T-helper 9 cell (primary cell): ENCODE measurements around the gene STRN.
"Not testable (repeated sequence)": the region's sequence is repeated elsewhere in the genome, so short reads cannot be mapped to it uniquely, and the experiment has no call there.

ENCODE experiments used
- DNase-seq: peaks from one replicate; pipeline ENCODE4 v3.0.0-alpha.2; 2020

Gene STRN

GRCh38 chr2:36960773-36961172 is 5.6 kb downstream of the STRN start:
- no peak for DNase-seq

GRCh38 chr2:36960005-36960675 is 6.2 kb downstream of the STRN start:
- no peak for DNase-seq

GRCh38 chr2:36954977-36955607 is 11.2 kb downstream of the STRN start:
- no peak for DNase-seq

- no peak for DNase-seq
Observed at GRCh38 chr2:36952748-36953197, 13.6 kb downstream of the STRN start.

DNA sequence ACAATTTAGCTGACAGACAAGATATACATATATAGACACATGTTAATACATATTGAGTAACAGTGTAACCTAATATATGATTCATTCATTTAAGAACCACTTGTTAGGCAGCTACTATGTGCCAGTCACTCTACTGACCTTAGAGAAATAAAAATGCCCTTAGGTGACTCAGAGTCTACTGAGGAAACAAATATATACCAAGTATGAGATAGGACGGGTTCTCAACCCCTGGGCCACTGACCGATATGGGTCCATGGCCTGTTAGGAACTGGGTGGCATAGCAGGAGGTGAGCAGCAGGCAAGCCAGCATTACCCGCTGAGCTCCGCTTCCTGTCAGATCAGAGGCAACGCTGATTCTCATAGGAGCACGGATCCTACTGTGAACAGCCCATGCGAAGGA is 14.8 kb downstream of the STRN start:
- DNase-seq, result no peak

- DNase-seq, result no peak
Observed at GRCh38 chr2:36951027-36951518, 15.3 kb downstream of the STRN start.

DNA sequence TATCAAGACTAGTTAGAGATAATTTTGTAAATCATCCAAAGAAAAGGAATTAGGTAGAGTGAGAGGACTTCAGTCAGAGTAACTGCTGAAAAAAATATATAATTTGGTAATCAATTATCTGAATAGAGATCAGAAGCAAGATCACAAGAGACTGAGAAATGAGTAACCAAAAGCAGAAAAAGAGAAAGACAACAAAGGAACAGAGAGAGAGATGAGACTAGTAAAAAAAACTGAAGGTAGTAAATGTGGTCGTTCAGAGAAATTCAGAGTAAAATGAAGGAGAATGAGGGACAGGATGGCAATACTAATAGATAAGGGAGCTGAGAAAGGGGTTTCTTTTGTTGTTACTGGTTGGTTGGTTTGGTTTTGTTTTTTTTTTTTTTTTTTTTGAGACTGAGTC is 16.5 kb downstream of the STRN start:
- no peak for DNase-seq

GRCh38 chr2:36945240-36945639 is 21.1 kb downstream of the STRN start:
- DNase-seq, result not testable (repeated sequence)

DNA sequence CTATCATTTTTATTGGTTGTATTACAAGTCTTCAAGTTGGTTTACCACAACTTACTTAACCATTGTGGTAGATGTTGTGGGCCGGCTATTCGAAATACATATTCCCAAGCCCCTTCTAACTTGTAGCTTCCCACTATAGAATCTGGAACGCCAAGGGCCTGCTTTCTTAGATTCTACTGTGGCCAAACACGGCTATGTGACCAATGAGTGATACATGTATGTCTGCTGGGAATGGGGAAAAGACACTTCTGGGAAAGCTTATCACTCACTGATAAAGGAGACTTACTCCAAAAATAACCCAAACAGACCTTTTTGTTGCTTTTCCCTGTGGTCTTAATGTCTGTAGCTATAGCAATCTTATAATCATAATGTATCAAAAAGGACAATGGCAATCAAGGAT is 24.5 kb downstream of the STRN start:
- no peak for DNase-seq

DNA sequence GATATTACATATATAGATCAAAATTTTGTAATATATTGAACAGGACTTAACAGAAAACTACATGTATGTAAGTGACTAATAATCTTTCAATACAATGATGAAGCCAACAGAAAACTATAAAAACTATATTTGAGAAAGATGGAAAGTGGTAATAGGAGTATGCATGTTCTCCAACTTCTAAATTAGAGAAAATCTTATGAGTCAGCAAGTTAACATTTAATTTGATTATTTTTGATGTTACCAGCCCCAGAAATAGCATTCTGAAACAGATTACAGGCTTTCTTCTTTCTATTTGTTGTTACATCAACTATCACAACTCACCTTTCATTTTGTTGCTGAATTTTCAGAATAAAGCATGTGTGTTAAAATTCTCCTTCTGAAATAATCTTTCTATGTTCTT is 29.8 kb downstream of the STRN start:
- DNase-seq, result not testable (repeated sequence)

GRCh38 chr2:36931688-36932087 is 34.6 kb downstream of the STRN start:
- not testable (repeated sequence) for DNase-seq

DNA sequence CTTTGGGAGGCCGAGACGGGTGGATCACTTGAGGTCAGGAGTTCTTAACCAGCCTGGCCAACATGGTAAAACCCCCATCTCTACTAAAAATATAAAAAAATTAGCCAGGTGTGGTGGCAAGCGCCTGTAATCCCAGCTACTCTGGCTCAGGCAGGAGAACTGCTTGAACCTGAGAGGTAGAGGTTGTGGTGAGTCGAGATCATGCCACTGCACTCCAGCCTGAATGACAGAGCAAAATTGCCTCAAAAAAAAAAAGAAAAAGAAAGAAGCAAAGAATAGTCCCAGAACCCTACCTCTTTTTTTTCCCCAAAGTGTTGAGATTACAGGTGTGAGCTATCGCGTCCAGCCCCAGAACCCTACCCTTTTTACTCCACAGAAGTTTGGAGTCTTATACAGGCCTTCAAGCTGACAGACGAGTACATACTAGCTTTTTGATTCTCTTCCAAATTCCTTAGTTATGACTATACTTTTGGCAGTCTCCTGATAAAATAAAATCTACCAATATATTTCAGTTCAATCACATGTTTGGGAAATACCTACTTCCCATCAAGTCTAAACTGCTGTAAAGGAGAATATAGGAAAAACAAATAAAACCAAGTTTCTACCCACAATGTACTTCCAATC is 35.4 kb downstream of the STRN start:
- DNase-seq, result not testable (repeated sequence)

GRCh38 chr2:36926175-36927132 is 39.9 kb downstream of the STRN start:
- not testable (repeated sequence) for DNase-seq

DNA sequence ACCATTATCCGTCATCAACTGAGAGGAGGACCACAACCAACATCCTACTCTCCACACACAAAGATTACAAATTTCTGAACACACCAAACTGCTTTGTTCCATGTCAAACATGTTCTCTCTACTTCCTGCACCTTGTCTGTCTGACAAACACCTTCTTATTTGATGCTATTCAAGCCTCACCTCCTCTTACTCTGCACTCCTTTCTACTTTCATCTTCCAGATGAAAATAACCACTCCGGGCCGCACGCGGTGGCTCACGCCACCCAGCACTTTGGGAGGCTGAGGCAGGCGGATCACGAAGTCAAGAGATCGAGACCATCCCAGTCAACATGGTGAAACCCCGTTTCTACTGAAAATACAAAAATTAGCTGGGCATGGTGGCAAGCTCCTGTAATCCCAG is 43.7 kb downstream of the STRN start:
- DNase-seq, result not testable (repeated sequence)

DNA sequence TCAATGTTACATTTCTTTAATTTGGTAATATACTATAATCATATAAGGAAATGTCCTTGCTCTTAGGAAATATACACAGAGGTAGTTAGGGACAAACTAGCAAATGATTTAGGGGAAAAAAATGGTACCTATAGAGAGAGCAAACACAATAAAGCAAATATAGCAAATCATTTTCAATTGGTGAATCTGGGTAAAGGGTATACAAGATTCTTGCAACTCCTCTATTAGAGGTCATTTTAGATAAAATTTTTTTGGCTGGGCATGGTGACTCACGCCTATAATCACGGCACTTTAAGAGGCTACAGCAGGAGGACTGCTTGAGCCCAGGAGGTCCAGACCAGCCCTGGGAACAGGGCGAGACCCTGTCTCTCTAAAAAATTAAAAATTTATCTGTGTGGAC is 44.4 kb downstream of the STRN start:
- DNase-seq, result no peak

DNA sequence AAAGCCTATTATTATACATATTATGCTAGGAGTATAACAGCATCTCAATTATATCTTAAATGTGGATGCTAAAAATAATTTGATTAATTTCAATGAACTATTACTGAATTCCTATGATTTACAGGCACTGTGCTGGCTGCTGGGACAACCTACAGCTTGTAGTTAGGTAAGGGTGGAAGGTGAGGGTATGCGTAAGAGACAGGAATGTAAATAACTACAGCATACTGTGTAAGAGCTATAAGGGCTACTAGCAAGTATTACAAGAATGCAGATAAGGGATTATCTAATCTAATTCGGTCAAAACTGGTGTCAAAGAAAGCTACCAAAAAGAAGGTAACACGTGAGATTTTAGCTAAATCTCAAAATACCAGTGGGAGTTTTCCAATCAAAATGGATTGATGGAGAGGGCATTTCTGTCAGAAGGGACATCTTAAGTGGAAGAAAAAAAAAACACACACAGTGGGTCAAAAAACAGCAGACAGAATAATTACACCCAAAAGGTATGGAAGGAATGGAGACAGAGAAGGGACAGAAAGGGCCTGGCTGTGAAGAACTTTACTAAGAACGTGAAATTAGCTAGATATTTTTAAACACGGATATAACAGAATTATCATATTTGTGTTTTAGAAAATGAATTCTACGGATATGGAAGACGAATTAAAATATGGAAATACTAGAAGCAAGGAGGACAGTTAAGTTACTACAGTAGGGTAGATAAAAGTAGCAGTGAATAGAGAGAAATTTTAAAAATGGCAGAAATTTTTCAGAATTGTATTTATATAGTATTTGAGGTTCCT is 47.1 kb downstream of the STRN start:
- no peak for DNase-seq

DNA sequence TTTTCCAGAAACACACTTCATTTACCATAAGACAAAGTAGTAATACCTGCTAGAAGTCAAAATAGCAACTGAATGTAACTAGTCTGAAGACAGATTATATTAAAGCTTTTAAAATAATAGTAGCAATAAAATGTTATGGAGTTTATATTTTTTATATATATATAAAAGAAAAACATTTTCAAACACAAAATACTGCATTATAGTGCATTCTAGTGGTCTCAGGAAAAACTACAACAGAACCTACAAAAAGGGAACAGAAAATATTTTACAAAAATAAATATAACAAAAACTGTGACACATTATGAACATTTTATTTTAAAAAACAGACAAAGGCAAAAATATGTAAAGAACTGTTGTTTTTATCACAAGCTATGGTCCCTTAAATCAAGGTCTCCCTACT is 48.0 kb downstream of the STRN start:
- no peak for DNase-seq

DNA sequence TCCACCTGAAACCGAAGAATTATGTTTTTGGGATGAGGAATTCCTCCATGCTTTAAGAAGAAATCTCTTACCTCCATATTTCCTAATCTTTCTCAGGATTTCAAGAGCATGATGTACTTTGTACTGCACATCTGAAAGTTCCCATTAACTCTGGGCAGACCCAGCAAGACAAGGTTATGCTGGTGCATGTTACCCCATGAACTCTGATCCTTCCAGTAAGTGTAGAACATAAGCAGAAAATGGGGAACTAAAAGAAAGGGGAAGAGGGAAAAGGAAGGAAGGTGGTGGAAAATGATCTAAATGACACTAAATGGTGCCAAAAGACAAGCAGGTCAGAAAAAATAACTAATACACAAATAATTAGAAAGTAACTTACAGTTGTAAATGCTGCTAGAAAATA is 50.7 kb downstream of the STRN start:
- DNase-seq, result no peak

GRCh38 chr2:36912695-36913094 is 53.6 kb downstream of the STRN start:
- no peak for DNase-seq

- no peak for DNase-seq
Observed at GRCh38 chr2:36911012-36911411, 55.3 kb downstream of the STRN start.

- DNase-seq, result no peak
Observed at GRCh38 chr2:36906277-36906676, 60.1 kb downstream of the STRN start.

DNA sequence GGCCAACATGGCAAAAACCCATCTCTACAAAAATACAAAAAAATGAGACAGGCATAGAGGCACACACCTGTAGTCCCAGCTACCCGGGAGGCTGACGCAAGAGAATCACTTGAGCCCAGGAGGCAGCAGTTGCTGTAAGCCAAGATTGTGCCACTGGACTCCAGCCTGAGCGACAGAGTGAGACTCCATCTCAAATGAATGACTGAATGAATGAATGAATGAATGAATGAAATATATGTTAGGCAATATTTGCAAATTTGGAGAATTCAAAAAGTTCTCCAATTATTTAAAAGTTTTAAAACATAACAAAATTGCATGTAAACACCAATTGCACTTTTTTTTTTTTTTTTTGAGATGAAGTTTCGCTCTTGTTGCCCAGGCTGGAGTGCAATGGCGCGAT is 61.7 kb downstream of the STRN start:
- no peak for DNase-seq
